GOT3 (cell line): ENCODE measurements around the gene ZNF273.
"Not testable (repeated sequence)": the region's sequence is repeated elsewhere in the genome, so short reads cannot be mapped to it uniquely, and the experiment has no call there.

ENCODE experiments used
- DNase-seq: peaks from one replicate; lab custom pipeline; 2025; ENCODE audit warnings: mixed read lengths; lab: John Stamatoyannopoulos, UW

The ZNF273 gene

DNA sequence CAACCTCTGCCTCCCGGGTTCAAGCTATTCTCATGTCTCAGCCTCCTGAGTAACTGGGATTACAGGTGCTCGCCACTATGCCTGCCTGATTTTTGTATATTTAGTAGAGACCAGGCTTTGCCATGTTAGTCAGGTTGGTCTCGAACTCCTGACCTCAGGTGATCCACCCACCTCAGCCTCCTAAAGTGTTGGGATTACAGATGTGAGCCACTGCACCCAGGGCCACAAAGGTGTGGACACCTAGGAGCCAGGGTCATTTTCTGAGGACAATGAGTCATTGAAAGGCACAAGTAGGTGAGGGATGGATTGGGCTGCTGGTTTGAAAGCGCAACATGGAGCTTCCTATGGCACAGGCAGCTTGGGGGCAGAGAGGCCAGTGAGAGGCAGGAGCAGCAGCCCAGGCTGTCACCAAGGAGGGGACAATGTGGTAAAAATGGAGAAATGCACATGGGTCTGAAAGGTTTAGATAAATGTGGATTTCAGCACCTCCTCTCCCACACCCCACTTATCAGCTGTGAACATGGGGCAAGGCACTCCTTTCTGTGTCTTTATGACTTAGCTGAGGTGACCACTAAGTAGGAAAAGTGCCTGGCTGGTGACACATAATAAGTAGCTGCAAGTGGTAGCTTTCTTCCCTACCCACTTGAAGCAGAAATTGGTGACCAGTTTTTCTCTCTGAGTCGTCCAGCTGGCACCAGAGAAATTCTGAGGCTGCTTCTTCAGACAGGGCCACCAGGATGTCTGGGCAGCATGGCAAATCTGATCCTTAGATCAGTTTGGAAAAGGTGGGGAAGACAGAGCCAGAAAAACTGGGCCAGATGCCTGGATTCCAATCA, 41.8 kb downstream of the ZNF273 start:
- not testable (repeated sequence) for DNase-seq

DNA sequence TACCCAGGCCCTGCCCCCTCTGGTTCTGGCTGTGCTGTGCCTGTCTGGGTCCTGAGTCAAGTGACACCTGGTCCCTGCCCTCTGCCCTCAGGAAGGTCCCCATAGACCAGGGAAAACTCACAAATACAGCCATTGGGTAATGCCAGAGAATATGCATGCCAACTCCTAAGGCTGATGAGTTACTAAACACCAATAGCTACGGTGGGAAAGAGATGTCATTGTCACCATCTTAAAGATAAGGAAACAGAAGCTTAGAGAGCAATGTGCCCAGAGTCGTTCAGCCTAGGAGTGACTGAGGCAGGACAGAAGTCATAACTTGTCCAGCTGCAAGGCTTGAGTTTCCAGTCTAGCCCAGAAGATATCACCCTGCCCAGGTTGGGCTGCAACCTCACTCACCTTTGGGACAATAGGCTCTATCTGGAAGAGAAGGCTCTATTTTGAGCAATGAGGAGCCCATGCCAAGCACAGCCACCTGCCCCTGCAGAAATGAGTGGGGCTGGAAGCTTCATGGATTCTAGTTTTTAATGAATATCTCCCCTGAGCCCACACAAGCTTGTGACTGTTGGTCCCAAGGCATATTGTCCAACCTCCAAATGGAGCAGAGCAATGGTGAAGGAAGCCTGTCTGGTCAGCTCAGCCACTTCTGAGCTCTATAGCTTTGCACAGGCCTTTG, 42.6 kb downstream of the ZNF273 start:
- DNase-seq: no peak

DNA sequence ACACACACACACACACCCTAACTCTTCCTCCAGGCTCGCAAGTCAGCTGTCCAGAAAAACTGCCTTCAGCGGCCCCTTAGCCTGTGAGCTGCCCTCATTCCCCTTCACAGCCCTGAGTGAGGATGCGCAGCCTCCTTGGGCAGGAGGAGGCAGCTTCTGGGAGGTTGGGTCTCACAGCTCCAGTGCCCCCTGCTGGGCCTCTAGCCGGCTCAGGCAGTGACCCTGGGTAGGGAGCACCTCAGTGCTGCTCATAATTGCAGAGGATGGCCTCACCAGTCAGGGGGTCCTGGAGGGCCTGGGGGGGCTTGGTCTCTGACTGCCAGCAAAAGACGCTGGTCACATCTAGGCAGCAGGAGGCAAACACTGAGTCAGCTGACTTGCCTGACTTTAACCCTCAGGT, 43.7 kb downstream of the ZNF273 start:
- DNase-seq: no peak

DNA sequence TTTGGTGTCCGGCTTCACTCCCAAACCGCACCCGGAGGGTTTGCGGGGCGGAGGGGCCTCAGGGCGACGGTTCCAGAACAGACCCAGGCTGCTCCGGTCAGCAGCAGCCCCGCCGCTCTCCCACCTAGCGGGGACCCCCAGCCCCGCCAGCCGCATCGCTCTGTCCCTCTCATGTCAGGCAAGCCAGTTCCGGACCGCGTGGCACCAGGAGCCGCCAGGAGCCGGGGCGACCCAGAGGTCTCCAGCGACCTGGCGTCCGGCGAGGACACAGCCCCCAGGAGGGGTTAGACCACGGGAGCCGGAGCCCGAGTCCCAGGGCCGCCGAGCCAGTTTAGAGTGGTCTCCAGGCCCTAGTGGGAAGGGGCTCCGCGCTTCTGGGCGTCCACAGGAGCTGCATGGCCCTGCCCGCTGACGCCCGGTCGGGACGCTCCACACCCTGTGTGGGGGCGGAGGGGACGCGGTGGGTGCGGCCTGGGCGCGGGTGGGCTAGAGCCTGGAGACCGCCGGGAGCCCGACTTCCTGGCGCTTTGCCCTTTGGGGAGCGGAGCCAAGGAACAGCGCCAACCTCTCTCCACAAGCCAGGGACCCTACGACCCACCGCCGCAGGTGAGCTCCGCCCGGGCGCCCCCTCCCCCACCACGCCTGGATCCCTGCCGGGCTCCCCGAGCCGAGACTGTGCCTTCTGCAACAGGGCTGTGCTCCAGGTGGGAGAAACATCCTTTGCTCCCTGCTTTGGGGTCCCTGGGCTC, 44.4 kb downstream of the ZNF273 start:
- DNase-seq: no peak

DNA sequence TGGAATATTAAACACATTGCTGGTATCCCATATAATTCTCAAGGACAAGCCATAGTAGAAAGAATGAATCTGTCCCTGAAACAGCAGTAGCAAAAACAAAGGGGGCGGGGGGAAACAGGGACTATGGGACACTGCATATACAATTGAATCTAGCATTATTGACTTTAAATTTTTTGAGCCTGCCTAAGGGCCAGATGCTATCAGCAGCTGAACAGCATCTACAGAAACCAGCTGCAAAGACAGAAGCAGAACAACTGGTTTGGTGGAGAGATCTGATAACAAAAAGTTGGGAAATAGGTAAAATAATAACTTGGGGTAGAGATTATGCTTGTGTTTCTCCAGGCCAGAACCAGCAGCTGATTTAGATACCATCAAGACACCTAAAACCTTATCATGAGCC, 45.7 kb downstream of the ZNF273 start:
- DNase-seq: not testable (repeated sequence)

DNA sequence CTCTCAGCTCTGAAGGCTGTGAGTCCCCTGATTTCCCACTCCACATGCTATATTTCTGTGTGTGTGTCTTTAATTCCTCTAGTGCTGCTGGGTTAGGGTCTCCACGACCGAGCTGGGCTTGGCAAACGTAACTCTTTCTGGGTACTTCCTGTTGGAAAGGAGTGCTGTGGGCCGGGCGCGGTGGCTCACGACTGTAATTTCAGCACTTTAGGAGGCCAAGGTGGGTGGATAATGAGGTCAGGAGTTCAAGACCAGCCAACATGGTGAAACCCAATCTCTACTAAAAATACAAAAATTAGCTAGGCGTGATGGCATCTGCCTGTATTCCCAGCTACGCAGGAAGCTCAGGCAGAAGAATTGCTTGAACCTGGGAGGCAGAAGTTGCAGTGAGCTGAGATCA, 47.6 kb downstream of the ZNF273 start:
- not testable (repeated sequence) for DNase-seq

DNA sequence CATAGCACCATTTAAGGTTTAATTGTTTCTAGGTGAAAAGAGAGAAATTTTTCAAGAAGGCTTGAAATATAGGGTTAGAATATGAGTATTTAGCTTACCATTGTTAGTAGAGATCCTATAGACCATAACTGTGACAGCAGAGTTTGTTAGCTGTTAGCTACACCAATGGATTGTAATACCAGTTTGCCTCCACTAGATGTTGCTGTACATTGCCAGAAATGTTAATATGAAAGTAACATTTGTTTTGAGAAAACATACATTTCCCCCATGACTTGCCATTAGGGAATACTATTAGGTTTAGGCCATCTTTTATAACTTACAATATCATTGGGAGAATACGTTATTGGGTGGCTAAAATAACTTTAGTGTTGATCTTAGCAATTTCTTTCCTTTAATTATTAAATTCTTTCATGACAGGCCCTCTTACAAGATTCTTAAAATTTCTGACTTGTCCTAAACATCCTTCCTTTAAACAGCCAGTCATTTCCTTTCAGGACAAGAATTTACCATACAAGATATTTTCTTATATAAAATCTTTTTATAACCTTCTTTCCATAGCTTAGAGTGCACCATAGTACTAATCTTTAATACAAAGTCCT, 48.3 kb downstream of the ZNF273 start:
- no peak for DNase-seq

DNA sequence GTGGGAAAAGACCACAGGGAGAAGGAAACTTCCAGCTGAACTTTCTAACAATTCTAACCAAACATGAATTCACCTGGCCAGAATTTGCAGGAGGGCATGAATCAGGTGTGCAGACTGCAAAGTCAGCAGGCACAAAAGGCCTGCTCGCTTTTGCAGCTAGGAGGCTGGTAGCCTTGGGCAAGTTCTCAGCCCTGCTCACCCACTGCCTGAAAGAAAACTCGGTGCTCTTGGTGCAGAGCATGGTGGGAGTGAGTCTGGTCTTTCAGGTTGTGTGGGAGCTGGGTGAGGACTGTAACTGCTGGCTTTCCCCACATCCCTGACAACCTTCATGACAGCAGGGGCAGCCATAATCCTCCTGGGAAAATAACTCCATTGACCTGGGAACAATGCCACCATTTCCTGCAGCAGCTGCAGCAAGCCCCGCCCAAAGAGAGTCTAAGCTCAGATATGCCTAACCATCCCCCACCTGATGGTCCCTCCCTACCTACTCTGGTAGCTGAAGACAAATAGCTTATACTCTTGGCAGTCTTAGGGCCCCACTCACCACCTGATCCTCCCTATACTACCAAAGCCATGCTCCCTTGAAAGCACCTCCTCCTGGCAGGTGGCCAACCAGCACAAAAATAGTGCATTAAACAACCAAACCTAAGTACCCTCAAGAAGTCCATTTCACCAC, 56.1 kb downstream of the ZNF273 start:
- no peak for DNase-seq

DNA sequence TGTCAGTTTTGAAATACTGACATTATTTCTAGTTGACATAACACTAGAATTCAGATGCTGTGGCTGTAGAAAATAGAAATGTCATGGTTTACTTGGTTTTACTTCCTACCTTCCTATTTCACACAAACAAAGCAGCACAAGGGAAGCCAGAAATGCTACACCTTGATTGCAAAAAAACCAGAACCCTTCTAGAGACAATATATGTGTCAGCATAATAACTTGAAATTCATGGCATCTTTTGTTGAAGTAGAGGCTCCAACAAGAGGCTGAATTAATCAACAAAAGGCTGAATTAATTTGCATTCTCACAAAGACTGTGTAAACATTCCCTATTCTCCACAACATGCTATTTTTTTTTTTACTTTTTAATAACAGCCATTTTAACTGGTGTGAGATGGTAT, 62.5 kb downstream of the ZNF273 start:
- no peak for DNase-seq

DNA sequence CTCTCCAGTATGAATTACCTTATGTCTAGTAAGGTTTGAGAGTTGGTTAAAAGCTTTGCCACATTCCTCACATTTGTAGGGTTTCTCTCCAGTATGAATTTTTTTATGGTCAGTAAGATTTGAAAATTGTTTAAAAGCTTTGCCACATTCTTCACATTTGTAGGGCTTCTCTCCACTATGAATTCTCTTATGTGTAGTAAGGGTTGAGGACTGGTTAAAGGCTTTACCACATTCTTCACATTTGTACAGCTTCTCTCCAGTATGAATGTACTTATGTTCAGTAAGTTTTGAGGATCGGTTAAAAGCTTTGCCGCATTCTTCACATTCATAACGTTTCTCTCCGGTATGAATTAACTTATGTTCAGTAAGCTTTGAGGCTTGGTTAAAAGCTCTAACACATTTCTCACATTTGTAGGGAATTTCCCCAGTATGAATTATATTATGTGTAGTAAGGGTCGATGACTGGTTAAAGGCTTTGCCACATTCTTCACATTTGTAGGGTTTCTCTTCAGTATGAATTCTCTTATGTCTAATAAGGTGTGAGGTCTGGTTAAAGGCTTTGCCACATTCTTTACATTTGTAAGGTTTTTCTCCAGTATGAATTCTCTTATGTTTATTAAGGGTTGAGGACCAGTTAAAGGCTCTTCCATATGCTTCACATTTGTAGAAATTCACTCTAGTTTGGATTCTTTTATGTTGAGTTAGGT, 75.6 kb downstream of the ZNF273 start:
- DNase-seq: no peak
